HG03139 (cell line): ENCODE results near the gene IGLL1.

Experiments used
- ATAC-seq: cut with Tn5 transposase; IDR thresholded peaks from one replicate; pipeline ENCODE4 v1.9.1; 2021; ENCODE audit not compliant: unreplicated experiment

Gene IGLL1

DNA sequence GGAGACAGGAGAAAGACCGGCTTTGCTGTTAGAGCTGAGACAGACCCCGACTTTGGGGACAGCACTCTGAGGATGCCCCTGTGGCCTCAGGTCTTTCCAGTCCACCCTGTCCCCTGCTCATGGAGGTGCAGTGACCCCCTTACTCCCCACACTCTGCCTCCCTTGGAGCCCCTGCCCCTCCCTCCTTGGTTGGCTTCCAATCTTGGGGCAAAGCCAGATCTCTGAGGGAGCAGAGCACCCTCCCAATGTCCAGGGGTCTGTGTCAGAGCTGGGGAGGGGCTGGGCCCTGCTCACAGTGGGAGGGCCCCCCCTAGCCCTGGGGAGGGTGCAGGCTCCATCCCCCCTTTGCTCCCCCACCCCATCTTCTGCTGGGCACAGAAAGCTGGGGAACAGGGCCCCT lies 50.0 kb downstream of the IGLL1 start:
- no peak for ATAC-seq

GRCh38 chr22:23529166-23530103 lies 50.7 kb downstream of the IGLL1 start:
- ATAC-seq = no peak

GRCh38 chr22:23527971-23528740 lies 51.9 kb downstream of the IGLL1 start:
- no peak for ATAC-seq

DNA sequence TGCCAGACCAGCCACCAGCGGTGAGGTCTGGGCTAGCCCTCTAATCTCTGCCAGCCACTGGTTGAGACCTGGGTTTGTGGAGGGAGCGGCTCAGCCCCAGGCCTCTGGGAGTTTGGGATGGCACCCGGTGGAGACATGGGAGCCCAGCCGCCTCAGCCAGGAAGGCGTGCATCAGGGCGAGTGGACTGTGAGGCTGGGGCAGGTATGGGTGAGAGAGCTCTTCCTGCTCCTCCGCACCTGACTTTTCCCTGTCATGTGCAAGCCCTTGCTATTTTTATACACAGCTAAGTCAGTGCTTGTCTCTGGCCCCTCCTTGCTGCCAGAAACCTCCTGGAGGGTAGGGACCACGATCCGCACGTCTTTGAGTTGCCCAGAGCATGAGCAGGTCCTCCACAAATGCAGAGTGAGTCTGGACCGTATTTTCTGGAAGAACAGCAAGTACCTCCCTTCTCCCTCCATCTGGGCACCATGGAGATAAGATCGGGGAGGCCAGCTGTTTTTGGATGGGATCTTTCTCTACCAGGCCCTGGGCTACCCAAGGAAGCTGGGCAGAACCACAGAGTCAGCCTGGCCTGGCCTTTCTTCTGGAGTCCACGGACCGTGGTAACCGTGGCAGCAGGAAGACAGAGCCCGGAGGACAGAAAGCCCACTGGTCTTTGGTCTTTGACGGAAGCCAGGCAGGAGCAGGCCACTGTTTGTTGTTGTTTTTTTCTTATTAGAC lies 53.3 kb downstream of the IGLL1 start:
- no peak for ATAC-seq

DNA sequence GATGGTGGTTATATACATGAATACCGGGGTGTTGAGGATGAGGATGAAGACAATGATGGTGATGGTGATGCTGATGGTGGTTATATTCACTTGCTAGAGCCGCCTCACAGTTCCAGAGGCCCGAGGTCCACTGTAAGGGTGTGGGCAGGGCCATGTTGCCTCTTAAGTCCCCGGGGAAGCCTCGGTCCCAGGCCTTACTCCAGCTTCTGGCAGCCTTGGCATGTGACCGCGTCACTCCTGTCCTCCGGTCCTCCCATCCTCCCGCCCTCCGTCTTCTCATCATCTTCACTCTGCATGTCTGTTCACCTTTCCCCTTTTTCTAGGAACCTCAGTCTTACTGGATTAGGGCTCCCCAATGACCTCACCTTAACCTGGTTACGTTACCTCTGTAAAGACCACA lies 54.6 kb downstream of the IGLL1 start:
- ATAC-seq = no peak

DNA sequence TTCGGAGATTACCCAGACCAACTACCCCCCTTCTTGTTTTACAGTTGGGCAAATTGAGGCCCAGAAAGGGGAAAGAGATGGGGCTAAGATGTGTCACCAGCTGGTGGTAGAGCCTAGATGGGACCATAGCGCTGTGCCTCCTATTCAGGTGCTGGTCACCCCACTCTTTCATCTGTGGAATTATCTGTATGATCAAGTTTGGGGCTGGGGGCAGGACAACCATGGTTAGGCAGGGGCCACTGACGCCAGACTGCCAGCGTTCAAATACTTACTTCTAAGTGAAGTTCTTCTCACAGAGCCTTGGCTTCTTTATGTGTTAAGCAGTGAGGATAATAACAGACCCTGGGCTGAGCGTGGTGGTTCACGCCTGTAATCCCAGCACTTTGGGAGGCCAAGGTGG lies 55.9 kb downstream of the IGLL1 start:
- no peak for ATAC-seq

GRCh38 chr22:23523713-23524112 lies 56.4 kb downstream of the IGLL1 start:
- ATAC-seq = no peak
